D721Med (cell line): ENCODE data around the gene CNIH1.

ENCODE experiments used
- DNase-seq: peaks from one replicate; pipeline ENCODE4 v3.0.0; 2011; ENCODE audit warnings: low spot score; ENCODE audit not compliant: insufficient read length
- FAIRE-seq: peaks from 2 replicates; lab custom pipeline; 2011; peaks lifted over from hg19 to GRCh38; lab: Jason Lieb, UNC
- CTCF ChIP-seq: IDR thresholded peaks from 2 replicates; pipeline ENCODE4 v1.5.1; 2012; ENCODE audit warnings: mild to moderate bottlenecking, control low read depth; ENCODE audit not compliant: insufficient read depth; ENCODE audit errors: missing control alignments

The CNIH1 gene

DNA sequence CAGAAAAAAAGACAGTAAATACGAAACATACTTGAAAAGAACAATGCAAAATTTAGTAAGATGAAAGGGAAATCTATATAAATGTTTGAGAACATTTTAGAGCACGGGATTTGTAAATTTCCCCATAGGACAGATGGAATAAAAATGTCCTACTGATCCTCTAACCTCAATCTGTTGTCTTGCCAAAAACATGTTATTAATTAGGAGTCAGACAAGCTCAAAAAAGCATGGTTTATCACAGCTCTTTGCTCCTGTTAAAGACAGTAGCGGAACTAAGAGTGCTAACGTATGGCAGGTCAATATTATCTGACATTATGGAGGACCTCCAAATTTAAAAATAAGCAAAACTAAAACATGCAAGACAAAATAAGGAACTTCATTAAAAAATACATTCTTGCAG lies 34.7 kb upstream of the CNIH1 start:
- TF ChIP-seq CTCF, result no peak
- FAIRE-seq (peak; percentile 48), DNase-seq (no peak)

GRCh38 chr14:54475187-54475899 lies 34.2 kb upstream of the CNIH1 start:
- peak; percentile 21 for FAIRE-seq
- TF ChIP-seq CTCF, result no peak
- no peak for DNase-seq

GRCh38 chr14:54474232-54474793 lies 33.1 kb upstream of the CNIH1 start:
- TF ChIP-seq CTCF, result no peak
- no peak for FAIRE-seq
- no peak for DNase-seq

- peak; percentile 42 for DNase-seq
- no peak for TF ChIP-seq CTCF
- peak; percentile 95 for FAIRE-seq
Measured at GRCh38 chr14:54472315-54472714, 31.1 kb upstream of the CNIH1 start.

DNA sequence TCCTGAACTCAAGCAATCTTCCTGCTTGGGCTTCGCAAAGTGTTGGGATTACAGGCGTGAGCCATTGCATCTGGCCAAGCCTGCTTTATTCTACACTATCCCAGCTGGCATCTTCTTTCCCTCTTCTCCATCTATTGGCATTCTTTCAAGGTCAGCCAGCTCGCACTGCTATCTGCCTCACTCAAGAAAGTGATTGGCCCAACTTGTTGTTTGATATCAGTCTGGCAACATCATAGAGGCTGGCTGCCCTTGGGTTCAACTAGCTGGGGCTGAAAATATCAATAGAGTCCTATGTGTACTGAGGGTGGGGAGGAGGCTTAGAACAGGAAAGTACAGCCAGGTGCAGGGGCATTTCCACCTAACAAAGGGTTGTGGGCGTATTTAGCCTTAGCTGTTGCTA lies 30.5 kb upstream of the CNIH1 start:
- TF ChIP-seq CTCF, result no peak
- FAIRE-seq, result no peak
- DNase-seq, result no peak

DNA sequence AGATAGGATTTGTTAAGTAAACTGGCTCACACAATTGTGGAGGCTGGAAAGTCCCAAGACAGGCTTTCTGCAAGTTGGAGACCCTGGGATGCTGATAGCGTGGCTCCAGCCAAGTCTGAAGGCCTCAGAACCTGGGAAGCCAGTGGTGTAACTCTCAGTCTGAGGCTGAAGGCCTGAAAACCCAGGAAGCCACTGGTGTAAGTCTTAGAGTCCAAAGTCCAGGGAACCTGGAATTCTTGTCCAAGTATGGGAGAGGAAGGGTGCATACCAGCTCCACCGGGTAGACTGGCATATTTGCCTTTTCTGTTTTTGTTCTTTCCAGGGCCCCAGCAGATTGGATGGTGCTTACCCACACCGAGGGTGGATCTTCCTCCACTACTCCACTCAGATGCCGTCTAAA lies 29.5 kb upstream of the CNIH1 start:
- FAIRE-seq (no peak), DNase-seq (no peak)
- no peak for TF ChIP-seq CTCF

- no peak for TF ChIP-seq CTCF
- DNase-seq (no peak), FAIRE-seq (no peak)
Measured at GRCh38 chr14:54467280-54467679, 26.1 kb upstream of the CNIH1 start.
